Tibial nerve (tissue), 3 donors: ENCODE results near the gene CYP24A1.

Experiments
- POLR2A ChIP-seq, 2 donors: fragments of 450-650 bp; IDR thresholded peaks; one replicate each; pipeline ENCODE4 v1.6.1; 2017; ENCODE audit warnings: antibody characterized with exemption in 2 of 2, mild to moderate bottlenecking in 2 of 2, moderate library complexity in 2 of 2
- TF ChIP-seq, protein P1 (sequence below), 5 experiments: fragments of 200-600 bp in 3 of 5; fragments of 450-650 bp in 2 of 5; sonication (generic) in 3 of 5; IDR thresholded peaks; one replicate each; pipeline ENCODE4 v1.5.1; 2016 to 2019; ENCODE audit warnings: antibody characterized with exemption in 5 of 5, mild to moderate bottlenecking in 3 of 5, moderate library complexity in 2 of 5

DNA sequence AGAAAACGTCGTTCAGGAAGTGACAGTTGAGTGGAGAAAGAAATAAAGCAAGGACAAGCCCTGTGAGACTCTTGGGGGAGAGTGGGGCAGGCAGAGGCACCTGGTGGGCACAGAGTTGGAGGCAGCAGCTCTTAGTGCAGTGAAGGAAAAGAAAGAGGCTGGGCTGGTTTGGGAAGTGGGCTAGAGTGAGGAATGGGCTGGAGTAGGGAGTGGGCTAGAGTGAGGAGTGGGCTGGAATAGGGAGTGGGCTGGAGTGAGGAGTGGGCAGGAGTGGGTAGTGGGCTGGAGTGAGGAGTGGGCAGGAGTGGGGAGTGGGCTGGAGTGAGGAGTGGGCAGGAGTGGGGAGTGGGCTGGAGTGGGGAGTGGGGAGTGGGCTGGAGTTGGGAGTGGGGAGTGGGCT is 59.7 kb downstream of the CYP24A1 start:
- TF ChIP-seq POLR2A (IDR thresholded peaks at IDR 0.05) = no peak
- TF ChIP-seq, protein P1, sequence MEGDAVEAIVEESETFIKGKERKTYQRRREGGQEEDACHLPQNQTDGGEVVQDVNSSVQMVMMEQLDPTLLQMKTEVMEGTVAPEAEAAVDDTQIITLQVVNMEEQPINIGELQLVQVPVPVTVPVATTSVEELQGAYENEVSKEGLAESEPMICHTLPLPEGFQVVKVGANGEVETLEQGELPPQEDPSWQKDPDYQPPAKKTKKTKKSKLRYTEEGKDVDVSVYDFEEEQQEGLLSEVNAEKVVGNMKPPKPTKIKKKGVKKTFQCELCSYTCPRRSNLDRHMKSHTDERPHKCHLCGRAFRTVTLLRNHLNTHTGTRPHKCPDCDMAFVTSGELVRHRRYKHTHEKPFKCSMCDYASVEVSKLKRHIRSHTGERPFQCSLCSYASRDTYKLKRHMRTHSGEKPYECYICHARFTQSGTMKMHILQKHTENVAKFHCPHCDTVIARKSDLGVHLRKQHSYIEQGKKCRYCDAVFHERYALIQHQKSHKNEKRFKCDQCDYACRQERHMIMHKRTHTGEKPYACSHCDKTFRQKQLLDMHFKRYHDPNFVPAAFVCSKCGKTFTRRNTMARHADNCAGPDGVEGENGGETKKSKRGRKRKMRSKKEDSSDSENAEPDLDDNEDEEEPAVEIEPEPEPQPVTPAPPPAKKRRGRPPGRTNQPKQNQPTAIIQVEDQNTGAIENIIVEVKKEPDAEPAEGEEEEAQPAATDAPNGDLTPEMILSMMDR (IDR thresholded peaks at IDR 0.05) = no peak
